ENCODE results near the gene PSMF1. TPM values are rescaled to one million over a fixed set of nuclear protein-coding genes. Genes with fewer than 3 reads are reported as not detected.

PSMF1 gene
- polyA plus RNA-seq, 1 donor from 2014 or later: 236 TPM

DNA sequence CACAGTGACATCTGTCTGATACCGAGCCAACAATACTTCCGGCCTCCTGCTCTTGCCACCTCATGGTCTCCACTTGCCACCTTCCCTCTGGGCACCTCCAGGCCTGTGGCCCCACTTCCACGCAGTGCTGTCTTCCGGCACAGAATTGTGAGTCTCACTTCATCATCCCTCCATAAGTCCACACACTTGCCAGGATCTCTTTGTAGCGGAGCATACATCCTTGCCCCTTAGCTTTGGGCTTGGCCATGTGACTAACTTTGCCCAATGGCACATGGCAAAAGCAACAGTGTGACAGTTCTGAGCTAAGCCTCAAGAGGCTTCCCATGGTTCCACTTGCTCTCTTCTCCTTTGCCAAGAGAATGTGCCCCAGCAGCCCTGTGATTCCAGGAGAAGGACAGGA, 80.3 kb downstream of the PSMF1 start:
- no peaks in the 10 kb centered on the region for H4K20me1 ChIP-seq (ENCODE audit: insufficient read depth)
- no peaks in the 10 kb centered on the region for H3K9me3 ChIP-seq (ENCODE audit: low read length)
- no peaks in the 10 kb centered on the region for H3F3A ChIP-seq (ENCODE audit: insufficient read depth, low read length, poor library complexity, severe bottlenecking)
- H3K9me2 ChIP-seq (ENCODE audit: insufficient read depth, low read length): no peaks in the 10 kb centered on the region
- H3K4me2 ChIP-seq (ENCODE audit: low read length): no peak overlapping the region
- H3K27me3 ChIP-seq (ENCODE audit: insufficient read depth, low read depth, low read length): no peaks in the 10 kb centered on the region
- no peaks in the 10 kb centered on the region for H3K79me2 ChIP-seq (replicated peaks; ENCODE audit: insufficient read depth, low read length)
- H3K4me3 ChIP-seq (ENCODE audit: low read length): no peak overlapping the region
- no peak for TF ChIP-seq RAD21 (conservative IDR thresholded peaks at IDR 0.05)
- TF ChIP-seq, protein P1, sequence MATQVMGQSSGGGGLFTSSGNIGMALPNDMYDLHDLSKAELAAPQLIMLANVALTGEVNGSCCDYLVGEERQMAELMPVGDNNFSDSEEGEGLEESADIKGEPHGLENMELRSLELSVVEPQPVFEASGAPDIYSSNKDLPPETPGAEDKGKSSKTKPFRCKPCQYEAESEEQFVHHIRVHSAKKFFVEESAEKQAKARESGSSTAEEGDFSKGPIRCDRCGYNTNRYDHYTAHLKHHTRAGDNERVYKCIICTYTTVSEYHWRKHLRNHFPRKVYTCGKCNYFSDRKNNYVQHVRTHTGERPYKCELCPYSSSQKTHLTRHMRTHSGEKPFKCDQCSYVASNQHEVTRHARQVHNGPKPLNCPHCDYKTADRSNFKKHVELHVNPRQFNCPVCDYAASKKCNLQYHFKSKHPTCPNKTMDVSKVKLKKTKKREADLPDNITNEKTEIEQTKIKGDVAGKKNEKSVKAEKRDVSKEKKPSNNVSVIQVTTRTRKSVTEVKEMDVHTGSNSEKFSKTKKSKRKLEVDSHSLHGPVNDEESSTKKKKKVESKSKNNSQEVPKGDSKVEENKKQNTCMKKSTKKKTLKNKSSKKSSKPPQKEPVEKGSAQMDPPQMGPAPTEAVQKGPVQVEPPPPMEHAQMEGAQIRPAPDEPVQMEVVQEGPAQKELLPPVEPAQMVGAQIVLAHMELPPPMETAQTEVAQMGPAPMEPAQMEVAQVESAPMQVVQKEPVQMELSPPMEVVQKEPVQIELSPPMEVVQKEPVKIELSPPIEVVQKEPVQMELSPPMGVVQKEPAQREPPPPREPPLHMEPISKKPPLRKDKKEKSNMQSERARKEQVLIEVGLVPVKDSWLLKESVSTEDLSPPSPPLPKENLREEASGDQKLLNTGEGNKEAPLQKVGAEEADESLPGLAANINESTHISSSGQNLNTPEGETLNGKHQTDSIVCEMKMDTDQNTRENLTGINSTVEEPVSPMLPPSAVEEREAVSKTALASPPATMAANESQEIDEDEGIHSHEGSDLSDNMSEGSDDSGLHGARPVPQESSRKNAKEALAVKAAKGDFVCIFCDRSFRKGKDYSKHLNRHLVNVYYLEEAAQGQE (IDR thresholded peaks at IDR 0.05; ENCODE audit: borderline replicate concordance): no peak
- no peak for TF ChIP-seq EZH2 (IDR thresholded peaks at IDR 0.05; ENCODE audit: borderline replicate concordance, insufficient read depth, low read length, poor library complexity, severe bottlenecking)
- no peak for TF ChIP-seq POLR2AphosphoS5 (IDR thresholded peaks at IDR 0.05)
- TF ChIP-seq MXI1 (conservative IDR thresholded peaks at IDR 0.05; ENCODE audit: poor library complexity, severe bottlenecking): no peak
- no peak for TF ChIP-seq SMC3 (conservative IDR thresholded peaks at IDR 0.05; ENCODE audit: poor library complexity)
- TF ChIP-seq, protein P2, sequence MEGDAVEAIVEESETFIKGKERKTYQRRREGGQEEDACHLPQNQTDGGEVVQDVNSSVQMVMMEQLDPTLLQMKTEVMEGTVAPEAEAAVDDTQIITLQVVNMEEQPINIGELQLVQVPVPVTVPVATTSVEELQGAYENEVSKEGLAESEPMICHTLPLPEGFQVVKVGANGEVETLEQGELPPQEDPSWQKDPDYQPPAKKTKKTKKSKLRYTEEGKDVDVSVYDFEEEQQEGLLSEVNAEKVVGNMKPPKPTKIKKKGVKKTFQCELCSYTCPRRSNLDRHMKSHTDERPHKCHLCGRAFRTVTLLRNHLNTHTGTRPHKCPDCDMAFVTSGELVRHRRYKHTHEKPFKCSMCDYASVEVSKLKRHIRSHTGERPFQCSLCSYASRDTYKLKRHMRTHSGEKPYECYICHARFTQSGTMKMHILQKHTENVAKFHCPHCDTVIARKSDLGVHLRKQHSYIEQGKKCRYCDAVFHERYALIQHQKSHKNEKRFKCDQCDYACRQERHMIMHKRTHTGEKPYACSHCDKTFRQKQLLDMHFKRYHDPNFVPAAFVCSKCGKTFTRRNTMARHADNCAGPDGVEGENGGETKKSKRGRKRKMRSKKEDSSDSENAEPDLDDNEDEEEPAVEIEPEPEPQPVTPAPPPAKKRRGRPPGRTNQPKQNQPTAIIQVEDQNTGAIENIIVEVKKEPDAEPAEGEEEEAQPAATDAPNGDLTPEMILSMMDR (IDR thresholded peaks at IDR 0.05; ENCODE audit: poor library complexity, severe bottlenecking): no peak
- no peak for TF ChIP-seq TAF1 (IDR thresholded peaks at IDR 0.05; ENCODE audit: low read depth)
- no peak for TF ChIP-seq EP300 (conservative IDR thresholded peaks at IDR 0.05; ENCODE audit: poor library complexity, severe bottlenecking)
- H3K36me3 ChIP-seq (ENCODE audit: insufficient read depth, low read length): no peaks in the 10 kb centered on the region
- H3K27ac ChIP-seq (ENCODE audit: low read length): no peak overlapping the region
- no peak overlapping the region for H2AFZ ChIP-seq (ENCODE audit: low read depth, low read length)
- no peak overlapping the region for H3K9ac ChIP-seq (ENCODE audit: low read length)

DNA sequence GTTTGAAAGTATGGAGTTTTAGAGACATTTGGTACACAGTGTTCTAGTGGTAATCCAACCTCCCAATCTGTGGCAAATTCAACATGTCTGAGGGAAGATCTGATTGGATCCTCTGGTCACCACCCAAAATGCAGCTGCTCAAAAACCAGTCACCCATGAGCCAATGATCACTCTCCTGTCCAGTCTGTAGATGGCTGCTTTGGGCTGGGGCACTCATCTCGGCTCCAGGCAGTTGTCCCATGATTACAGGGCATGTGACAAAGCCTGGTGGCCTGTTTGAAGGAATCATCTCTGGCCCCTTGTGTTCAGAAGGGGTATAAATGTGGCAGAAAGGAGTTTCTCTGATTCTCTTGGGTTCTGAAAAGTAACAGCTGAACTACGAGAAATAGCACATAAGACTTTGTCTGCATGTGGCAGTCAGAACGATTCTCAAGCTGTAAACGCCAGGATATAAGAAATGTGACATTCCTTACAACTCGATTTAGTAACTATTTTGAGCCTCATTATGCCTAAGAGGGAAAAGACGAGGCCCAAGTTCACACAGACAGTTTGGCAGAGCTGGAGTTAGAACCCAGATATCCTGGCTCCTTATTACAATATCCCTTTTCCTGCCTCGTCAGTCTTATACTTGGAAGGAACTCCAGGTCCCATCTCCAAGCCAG, 80.9 kb downstream of the PSMF1 start:
- no peak overlapping the region for H3K4me2 ChIP-seq (ENCODE audit: low read length)
- no peaks in the 10 kb centered on the region for H3K9me2 ChIP-seq (ENCODE audit: insufficient read depth, low read length)
- H2AFZ ChIP-seq (ENCODE audit: low read depth, low read length): no peak overlapping the region
- H4K20me1 ChIP-seq (ENCODE audit: insufficient read depth): no peaks in the 10 kb centered on the region
- H3K9ac ChIP-seq (ENCODE audit: low read length): no peak overlapping the region
- no peaks in the 10 kb centered on the region for H3F3A ChIP-seq (ENCODE audit: insufficient read depth, low read length, poor library complexity, severe bottlenecking)
- H3K9me3 ChIP-seq (ENCODE audit: low read length): no peaks in the 10 kb centered on the region
- no peak overlapping the region for H3K27ac ChIP-seq (ENCODE audit: low read length)
- H3K4me3 ChIP-seq (ENCODE audit: low read length): no peak overlapping the region
- H3K36me3 ChIP-seq (ENCODE audit: insufficient read depth, low read length): no peaks in the 10 kb centered on the region
- no peaks in the 10 kb centered on the region for H3K27me3 ChIP-seq (ENCODE audit: insufficient read depth, low read depth, low read length)
- H3K79me2 ChIP-seq (replicated peaks; ENCODE audit: insufficient read depth, low read length): no peaks in the 10 kb centered on the region
- no peak for TF ChIP-seq RAD21 (conservative IDR thresholded peaks at IDR 0.05)
- TF ChIP-seq MXI1 (conservative IDR thresholded peaks at IDR 0.05; ENCODE audit: poor library complexity, severe bottlenecking): no peak
- no peak for TF ChIP-seq SMC3 (conservative IDR thresholded peaks at IDR 0.05; ENCODE audit: poor library complexity)
- no peak for TF ChIP-seq EZH2 (IDR thresholded peaks at IDR 0.05; ENCODE audit: borderline replicate concordance, insufficient read depth, low read length, poor library complexity, severe bottlenecking)
- no peak for TF ChIP-seq EP300 (conservative IDR thresholded peaks at IDR 0.05; ENCODE audit: poor library complexity, severe bottlenecking)
- TF ChIP-seq TAF1 (IDR thresholded peaks at IDR 0.05; ENCODE audit: low read depth): no peak
- TF ChIP-seq, protein P2 (IDR thresholded peaks at IDR 0.05; ENCODE audit: poor library complexity, severe bottlenecking): no peak
- TF ChIP-seq, protein P1 (IDR thresholded peaks at IDR 0.05; ENCODE audit: borderline replicate concordance): no peak
- TF ChIP-seq POLR2AphosphoS5 (IDR thresholded peaks at IDR 0.05): no peak
